GM18868 (cell line): Measurements from ENCODE around the gene RANBP1.

ENCODE experiments used
- ATAC-seq: cut with Tn5 transposase; IDR thresholded peaks from one replicate; pipeline ENCODE4 v1.9.1; 2021; ENCODE audit warnings: mild to moderate bottlenecking, moderate library complexity; ENCODE audit not compliant: unreplicated experiment

Gene RANBP1

GRCh38 chr22:20135806-20136602, 20.1 kb downstream of the RANBP1 start:
- ATAC-seq, result no peak

- ATAC-seq, result no peak
These were observed 20.6 kb downstream of the RANBP1 start for GRCh38 chr22:20136603-20136873.

- ATAC-seq, result no peak
These were observed 21.2 kb downstream of the RANBP1 start for GRCh38 chr22:20137113-20137512.

- no peak for ATAC-seq
These were observed 21.9 kb downstream of the RANBP1 start for GRCh38 chr22:20137671-20138416.

GRCh38 chr22:20138417-20138738, 22.5 kb downstream of the RANBP1 start:
- no peak for ATAC-seq

- no peak for ATAC-seq
These were observed 23.0 kb downstream of the RANBP1 start for GRCh38 chr22:20138868-20139267.

GRCh38 chr22:20139391-20140106, 23.6 kb downstream of the RANBP1 start:
- ATAC-seq, result no peak

- no peak for ATAC-seq
These were observed 24.2 kb downstream of the RANBP1 start for GRCh38 chr22:20140107-20140445.

GRCh38 chr22:20140521-20140964, 24.6 kb downstream of the RANBP1 start:
- ATAC-seq, result no peak

GRCh38 chr22:20141186-20142077, 25.5 kb downstream of the RANBP1 start:
- ATAC-seq, result no peak

GRCh38 chr22:20142711-20143621, 27.1 kb downstream of the RANBP1 start:
- ATAC-seq, result no peak

- ATAC-seq, result no peak
These were observed 28.2 kb downstream of the RANBP1 start for GRCh38 chr22:20143883-20144665.

- ATAC-seq, result no peak
These were observed 29.4 kb downstream of the RANBP1 start for GRCh38 chr22:20145206-20145831.

- no peak for ATAC-seq
These were observed 29.9 kb downstream of the RANBP1 start for GRCh38 chr22:20145832-20146223.

GRCh38 chr22:20146777-20147176, 30.9 kb downstream of the RANBP1 start:
- no peak for ATAC-seq

GRCh38 chr22:20147237-20147988, 31.5 kb downstream of the RANBP1 start:
- no peak for ATAC-seq

- no peak for ATAC-seq
These were observed 32.5 kb downstream of the RANBP1 start for GRCh38 chr22:20148414-20148813.
